Globus pallidus (tissue), 1 donor: ENCODE measurements around the gene CFAP161.
"Not testable (repeated sequence)": the region's sequence is repeated elsewhere in the genome, so short reads cannot be mapped to it uniquely, and the experiment has no call there.

Experiments
- DNase-seq: peaks from one replicate; pipeline ENCODE4 v3.0.0-alpha.2; 2015; ENCODE audit warnings: low spot score

Gene CFAP161

GRCh38 chr15:81107889-81108288 is 26.2 kb upstream of the CFAP161 start:
- no peak for DNase-seq

- DNase-seq, result no peak
Observed at GRCh38 chr15:81108427-81108826, 25.6 kb upstream of the CFAP161 start.

GRCh38 chr15:81111018-81111417 is 23.1 kb upstream of the CFAP161 start:
- no peak for DNase-seq

- DNase-seq, result no peak
Observed at GRCh38 chr15:81111510-81112470, 22.3 kb upstream of the CFAP161 start.

GRCh38 chr15:81113204-81113657 is 20.8 kb upstream of the CFAP161 start:
- DNase-seq, result no peak

GRCh38 chr15:81113861-81114291 is 20.2 kb upstream of the CFAP161 start:
- DNase-seq, result no peak

- no peak for DNase-seq
Observed at GRCh38 chr15:81115054-81115939, 18.8 kb upstream of the CFAP161 start.

GRCh38 chr15:81117136-81117535 is 16.9 kb upstream of the CFAP161 start:
- no peak for DNase-seq

- DNase-seq, result no peak
Observed at GRCh38 chr15:81117581-81117980, 16.5 kb upstream of the CFAP161 start.

- DNase-seq, result no peak
Observed at GRCh38 chr15:81118361-81118760, 15.7 kb upstream of the CFAP161 start.

GRCh38 chr15:81120069-81120468 is 14.0 kb upstream of the CFAP161 start:
- no peak for DNase-seq

- DNase-seq, result no peak
Observed at GRCh38 chr15:81126892-81127291, 7.2 kb upstream of the CFAP161 start.

- DNase-seq, result not testable (repeated sequence)
Observed at GRCh38 chr15:81141478-81141877, 7.4 kb downstream of the CFAP161 start.

- DNase-seq, result peak; percentile 22
Observed at GRCh38 chr15:81146006-81146405, 11.9 kb downstream of the CFAP161 start.

- no peak for DNase-seq
Observed at GRCh38 chr15:81146466-81146865, 12.4 kb downstream of the CFAP161 start.

GRCh38 chr15:81151389-81151788 is 17.3 kb downstream of the CFAP161 start:
- no peak for DNase-seq

- no peak for DNase-seq
Observed at GRCh38 chr15:81152339-81152738, 18.3 kb downstream of the CFAP161 start.

GRCh38 chr15:81152799-81153198 is 18.7 kb downstream of the CFAP161 start:
- DNase-seq, result no peak

GRCh38 chr15:81155375-81156218 is 21.5 kb downstream of the CFAP161 start:
- peak; percentile 37 for DNase-seq

- DNase-seq, result no peak
Observed at GRCh38 chr15:81156324-81156723, 22.3 kb downstream of the CFAP161 start.

GRCh38 chr15:81157195-81157938 is 23.3 kb downstream of the CFAP161 start:
- DNase-seq, result no peak
